Naive thymus-derived CD4-positive, alpha-beta T cell (primary cell): ENCODE results near the gene IRF7. TPM values are rescaled to one million over a fixed set of nuclear protein-coding genes. Genes with fewer than 3 reads are reported as not detected.

Source experiments
- ATAC-seq: fragments of 150-1000 bp; cut with Tn5 transposase; 2 replicates; pipeline ENCODE4 v1.10.0; 2021; ENCODE audit warnings: mild to moderate bottlenecking, moderate library complexity
- CTCF ChIA-PET: fragments of 350-600 bp; sonication (Branson Sonifier 250); formaldehyde crosslinking; loops from one replicate; lab custom pipeline; 2021; ENCODE audit warnings: antibody characterized with exemption; lab: Charles Lee
- POLR2A ChIA-PET: fragments of 350-600 bp; sonication (Branson Sonifier 250); formaldehyde crosslinking; loops from one replicate; lab custom pipeline; 2021; ENCODE audit warnings: antibody characterized with exemption, inconsistent platforms; lab: Charles Lee
- DNase-seq, 9 donors: peaks; one replicate each; pipeline versions ENCODE4 v3.0.0 to v3.0.0-alpha.2; 2020 to 2022; ENCODE audit warnings: mixed read lengths in 1 of 9
- H3K27ac ChIP-seq: one replicate; pipeline ENCODE4 v1.7.0; 2013; ENCODE audit warnings: mild to moderate bottlenecking, low read depth, low read length, moderate library complexity
- H3K27me3 ChIP-seq, 2 donors: one replicate each; pipeline ENCODE4 v1.7.0; 2013; ENCODE audit warnings: low read length in 2 of 2, mild to moderate bottlenecking in 2 of 2, moderate library complexity in 2 of 2; ENCODE audit not compliant: control insufficient read depth in 2 of 2, insufficient read depth in 2 of 2
- H3K36me3 ChIP-seq, 3 experiments: 1 replicate in 2 of 3; 2 replicates in 1 of 3; pipeline ENCODE4 v1.7.0; 2013; ENCODE audit warnings: low read length in 3 of 3, mild to moderate bottlenecking in 3 of 3, moderate library complexity in 1 of 3; ENCODE audit not compliant: insufficient read depth in 3 of 3, control insufficient read depth in 2 of 3
- H3K4me1 ChIP-seq, 2 donors: one replicate each; pipeline ENCODE4 v1.7.0; 2013; ENCODE audit warnings: low read length in 2 of 2, mild to moderate bottlenecking in 2 of 2, moderate library complexity in 1 of 2; ENCODE audit not compliant: control insufficient read depth in 2 of 2, insufficient read depth in 2 of 2
- H3K4me3 ChIP-seq: 2 replicates; pipeline ENCODE4 v1.7.0; 2013; ENCODE audit warnings: mild to moderate bottlenecking, low read length
- H3K9me3 ChIP-seq, 3 experiments: 1 replicate in 2 of 3; 2 replicates in 1 of 3; pipeline ENCODE4 v1.7.0; 2013; ENCODE audit warnings: low read length in 3 of 3; ENCODE audit not compliant: control insufficient read depth in 2 of 3
- H3K27ac Mint-ChIP-seq, 9 donors: one replicate each; pipeline ENCODE4 v1.8.0; 2020 to 2022; ENCODE audit warnings: mixed read lengths in 9 of 9, mild to moderate bottlenecking in 8 of 9, moderate library complexity in 5 of 9, inconsistent platforms in 2 of 9
- H3K27me3 Mint-ChIP-seq, 5 donors: one replicate each; pipeline ENCODE4 v1.8.0; 2021 to 2022; ENCODE audit warnings: mixed read lengths in 5 of 5, mild to moderate bottlenecking in 1 of 5
- H3K36me3 Mint-ChIP-seq, 5 donors: one replicate each; pipeline ENCODE4 v1.8.0; 2020 to 2022; ENCODE audit warnings: mixed read lengths in 5 of 5, mild to moderate bottlenecking in 3 of 5, inconsistent platforms in 1 of 5
- H3K4me1 Mint-ChIP-seq, 7 donors: one replicate each; pipeline ENCODE4 v1.8.0; 2020 to 2022; ENCODE audit warnings: mixed read lengths in 7 of 7, mild to moderate bottlenecking in 3 of 7, inconsistent platforms in 1 of 7
- H3K4me3 Mint-ChIP-seq, 10 donors: one replicate each; pipeline ENCODE4 v1.8.0; 2020 to 2022; ENCODE audit warnings: mild to moderate bottlenecking in 10 of 10, mixed read lengths in 10 of 10, moderate library complexity in 6 of 10, inconsistent platforms in 2 of 10
- H3K9me3 Mint-ChIP-seq, 11 donors: one replicate each; pipeline ENCODE4 v1.8.0; 2020 to 2022; ENCODE audit warnings: mixed read lengths in 11 of 11, mild to moderate bottlenecking in 4 of 11, inconsistent platforms in 1 of 11, moderate library complexity in 1 of 11
- intact Hi-C, 2 donors: fragments of 100-400 bp; cut with micrococcal nuclease; formaldehyde crosslinking; loops; one replicate each; pipeline ENCODE4 v1.15.1; 2023
- polyA plus RNA-seq, 2 donors: library from polyadenylated mRNA; unstranded; fragments of 300-500 nt; fragmentation: Illumina TruSeq; gene quantifications; one replicate each; pipeline ENCODE4 v1.2.3, GENCODE V29; 2021
- total RNA-seq, 6 experiments: library from RNA in 5 of 6; stranded (reverse) in 5 of 6; gene quantifications; 1 replicate in 5 of 6; 2 replicates in 1 of 6; pipeline ENCODE4 v1.2.3 and lab custom pipeline; 2021 to 2026

IRF7 gene
- total and polyA plus RNA-seq, 7 experiments from 2014 or later = 25.9 to 134 (median 63.3) TPM

- Mint-ChIP-seq H3K27me3 (no peaks in the 10 kb centered on the region), H3K27ac (peak overlapping the region in 3 of 9 donors; percentile 18 to 83 (median 56)), H3K4me1 (peaks cover 0 to 9% (median 5%) of the 10 kb centered on the region in 7 donors), H3K4me3 (no peak overlapping the region), H3K36me3 (peaks cover 0 to 21% (median 5%) of the 10 kb centered on the region in 5 donors), H3K9me3 (no peaks in the 10 kb centered on the region)
- H3K4me3 ChIP-seq = no peak overlapping the region
- peaks cover 0 to 98% (median 39%) of the 10 kb centered on the region in 3 experiments for H3K36me3 ChIP-seq
- no peak overlapping the region for H3K27ac ChIP-seq
- no peaks in the 10 kb centered on the region for H3K27me3 ChIP-seq
- peaks cover 0 to 2% of the 10 kb centered on the region in 2 donors for H3K4me1 ChIP-seq
- no peaks in the 10 kb centered on the region for H3K9me3 ChIP-seq
- ChIA-PET CTCF (interaction anchor here (1.0 kb wide), 1 partner anchor 54 kb away, joined by 3 read pairs; no protein-coding TSS in a partner anchor), POLR2A (interaction anchor here (0.6 to 1.1 kb wide), 2 partner anchors 50 to 351 kb away, joined by 4 to 6 read pairs; no protein-coding TSS in a partner anchor)
- DNase-seq = no peak
- intact Hi-C loops = no loop called here
- ATAC-seq = no peak
Observed at GRCh38 chr11:607971-608659, 7.6 kb downstream of the IRF7 start.

- POLR2A ChIA-PET = no interaction called here
- intact Hi-C loops = no loop called here
- no peak for ATAC-seq
- no peak for DNase-seq
- no peaks in the 10 kb centered on the region for H3K27me3 ChIP-seq
- H3K9me3 Mint-ChIP-seq = no peaks in the 10 kb centered on the region
- H3K27me3 Mint-ChIP-seq = no peaks in the 10 kb centered on the region
- no peaks in the 10 kb centered on the region for H3K4me1 ChIP-seq
- H3K4me3 Mint-ChIP-seq = no peak overlapping the region
- H3K27ac Mint-ChIP-seq = peak overlapping the region in 1 of 9 donors; percentile 42
- H3K27ac ChIP-seq = no peak overlapping the region
- H3K4me1 Mint-ChIP-seq = peaks cover 0 to 5% (median 2%) of the 10 kb centered on the region in 7 donors
- H3K36me3 Mint-ChIP-seq = peaks cover 0 to 22% (median 5%) of the 10 kb centered on the region in 5 donors
- CTCF ChIA-PET = no interaction called here
- no peak overlapping the region for H3K4me3 ChIP-seq
- peaks cover 0 to 98% (median 35%) of the 10 kb centered on the region in 3 experiments for H3K36me3 ChIP-seq
- no peaks in the 10 kb centered on the region for H3K9me3 ChIP-seq
Observed at GRCh38 chr11:607020-607780, 8.6 kb downstream of the IRF7 start.

- no peak overlapping the region for H3K4me3 ChIP-seq
- peaks cover 3 to 30% (median 5%) of the 10 kb centered on the region in 5 donors for H3K36me3 Mint-ChIP-seq
- H3K27me3 ChIP-seq = no peaks in the 10 kb centered on the region
- H3K27ac ChIP-seq = no peak overlapping the region
- no peaks in the 10 kb centered on the region for H3K4me1 ChIP-seq
- peaks cover 0 to 98% (median 32%) of the 10 kb centered on the region in 3 experiments for H3K36me3 ChIP-seq
- no peak for ATAC-seq
- no peak overlapping the region for H3K4me3 Mint-ChIP-seq
- no peak overlapping the region for H3K27ac Mint-ChIP-seq
- ChIA-PET CTCF (no interaction called here), POLR2A (no interaction called here)
- no peaks in the 10 kb centered on the region for H3K9me3 ChIP-seq
- H3K9me3 Mint-ChIP-seq = no peaks in the 10 kb centered on the region
- DNase-seq = no peak
- intact Hi-C loops = no loop called here
- H3K27me3 Mint-ChIP-seq = no peaks in the 10 kb centered on the region
- peaks cover 0 to 2% (median 0%) of the 10 kb centered on the region in 7 donors for H3K4me1 Mint-ChIP-seq
Observed at GRCh38 chr11:606245-606644, 9.5 kb downstream of the IRF7 start.

- Mint-ChIP-seq H3K36me3 (peaks cover 4 to 26% (median 5%) of the 10 kb centered on the region in 5 donors), H3K4me3 (no peak overlapping the region), H3K9me3 (no peaks in the 10 kb centered on the region), H3K4me1 (no peaks in the 10 kb centered on the region), H3K27ac (no peak overlapping the region), H3K27me3 (no peaks in the 10 kb centered on the region)
- ChIA-PET CTCF (no interaction called here), POLR2A (interaction anchor here (0.7 to 1.0 kb wide), 2 partner anchors 68 to 354 kb away, joined by 3 read pairs; partner anchors contain the start of gene LRRC56)
- intact Hi-C loops = no loop called here
- no peak overlapping the region for H3K27ac ChIP-seq
- H3K27me3 ChIP-seq = no peaks in the 10 kb centered on the region
- no peak overlapping the region for H3K4me3 ChIP-seq
- ATAC-seq (no peak), DNase-seq (no peak)
- H3K4me1 ChIP-seq = no peaks in the 10 kb centered on the region
- H3K9me3 ChIP-seq = no peaks in the 10 kb centered on the region
- peaks cover 0 to 96% (median 27%) of the 10 kb centered on the region in 3 experiments for H3K36me3 ChIP-seq
Observed at GRCh38 chr11:605286-606129, 10.2 kb downstream of the IRF7 start.

DNA sequence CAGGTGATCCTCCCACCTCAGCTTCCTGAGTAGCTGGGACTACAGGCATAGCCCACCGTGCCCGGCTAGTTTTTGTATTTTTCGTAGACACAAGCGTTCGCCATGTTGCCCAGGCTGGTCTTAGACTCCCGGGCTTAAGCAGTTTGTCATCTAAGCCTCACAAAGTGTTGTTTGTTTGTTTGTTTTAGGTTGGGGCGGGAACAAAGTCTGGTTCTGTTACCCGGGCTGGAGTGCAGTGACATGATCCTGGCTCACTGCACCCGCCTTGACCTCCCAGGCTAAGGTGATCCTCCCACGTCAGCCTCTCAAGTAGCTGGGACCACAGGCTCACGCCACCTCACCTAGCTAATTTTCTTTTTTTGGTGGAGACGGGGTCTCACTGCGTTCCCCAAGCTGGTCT, 12.6 kb downstream of the IRF7 start:
- peaks cover 4 to 92% (median 28%) of the 10 kb centered on the region in 3 experiments for H3K36me3 ChIP-seq
- H3K27me3 Mint-ChIP-seq = no peaks in the 10 kb centered on the region
- no peaks in the 10 kb centered on the region for H3K4me1 ChIP-seq
- DNase-seq (no peak), ATAC-seq (no peak)
- intact Hi-C loops = no loop called here
- no peak overlapping the region for H3K4me3 ChIP-seq
- no peak overlapping the region for H3K27ac Mint-ChIP-seq
- ChIA-PET CTCF (no interaction called here), POLR2A (no interaction called here)
- no peak overlapping the region for H3K4me3 Mint-ChIP-seq
- H3K4me1 Mint-ChIP-seq = no peaks in the 10 kb centered on the region
- H3K27ac ChIP-seq = no peak overlapping the region
- H3K36me3 Mint-ChIP-seq = peaks cover 4 to 28% (median 8%) of the 10 kb centered on the region in 5 donors
- no peaks in the 10 kb centered on the region for H3K9me3 Mint-ChIP-seq
- no peaks in the 10 kb centered on the region for H3K27me3 ChIP-seq
- no peaks in the 10 kb centered on the region for H3K9me3 ChIP-seq

DNA sequence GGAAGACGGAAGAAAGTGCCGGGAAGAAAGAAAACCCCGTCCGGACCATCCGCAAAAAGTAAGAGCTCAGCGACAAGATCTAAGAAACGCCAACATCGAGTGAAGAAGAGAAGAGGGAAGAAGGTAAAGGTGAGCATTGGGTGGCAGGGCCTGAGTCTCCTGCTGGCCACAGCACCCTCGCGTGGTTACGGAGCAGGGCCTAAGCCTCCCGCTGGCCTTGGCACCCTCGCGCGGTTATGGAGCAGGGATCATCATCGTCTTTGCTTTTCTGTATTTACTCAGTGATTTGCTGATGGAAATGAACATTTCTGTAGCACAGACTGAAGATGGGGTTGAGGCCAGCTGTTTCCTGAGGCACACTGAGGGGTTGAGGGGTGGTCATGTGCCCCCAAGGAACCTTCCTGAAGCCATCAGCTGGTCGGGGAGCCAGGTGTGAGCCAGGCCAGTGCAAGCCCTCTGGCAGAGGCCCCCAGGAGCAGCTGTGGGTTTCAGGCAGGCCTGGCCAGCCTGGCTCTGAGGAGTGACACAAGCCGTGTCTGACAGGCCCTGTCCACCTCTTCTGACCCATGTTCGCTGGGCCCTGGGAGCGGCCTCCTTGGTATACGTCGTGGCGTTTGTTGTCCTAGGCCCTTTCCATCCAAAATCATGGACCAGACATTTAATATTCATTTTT, 14.0 kb downstream of the IRF7 start:
- Histone ChIP-seq H3K4me3 (no peak overlapping the region), H3K27me3 (no peaks in the 10 kb centered on the region), H3K4me1 (no peaks in the 10 kb centered on the region), H3K36me3 (peaks cover 4 to 91% (median 34%) of the 10 kb centered on the region in 3 experiments), H3K9me3 (no peaks in the 10 kb centered on the region), H3K27ac (no peak overlapping the region)
- peaks cover 4 to 32% (median 6%) of the 10 kb centered on the region in 5 donors for H3K36me3 Mint-ChIP-seq
- no peak overlapping the region for H3K4me3 Mint-ChIP-seq
- ChIA-PET CTCF (no interaction called here), POLR2A (no interaction called here)
- no peaks in the 10 kb centered on the region for H3K27me3 Mint-ChIP-seq
- H3K9me3 Mint-ChIP-seq = peaks cover 0 to 2% (median 0%) of the 10 kb centered on the region in 11 donors
- H3K4me1 Mint-ChIP-seq = peaks cover 0 to 6% (median 0%) of the 10 kb centered on the region in 7 donors
- no peak for ATAC-seq
- intact Hi-C loops = no loop called here
- DNase-seq = no peak
- peak overlapping the region in 2 of 9 donors; percentile 54 to 70 for H3K27ac Mint-ChIP-seq
